Measurements from ENCODE around the gene TRAF3IP3. TPM values are rescaled to one million over a fixed set of nuclear protein-coding genes. Genes with fewer than 3 reads are reported as not detected.
A peak's percentile ranks its signal among the peaks of the same experiment; 100 is the strongest.

TRAF3IP3 gene
- total and polyA plus RNA-seq, 2 donors (not counting 3 experiments of a cell fraction or from before 2014, with no cell fraction given), result not detected

DNA sequence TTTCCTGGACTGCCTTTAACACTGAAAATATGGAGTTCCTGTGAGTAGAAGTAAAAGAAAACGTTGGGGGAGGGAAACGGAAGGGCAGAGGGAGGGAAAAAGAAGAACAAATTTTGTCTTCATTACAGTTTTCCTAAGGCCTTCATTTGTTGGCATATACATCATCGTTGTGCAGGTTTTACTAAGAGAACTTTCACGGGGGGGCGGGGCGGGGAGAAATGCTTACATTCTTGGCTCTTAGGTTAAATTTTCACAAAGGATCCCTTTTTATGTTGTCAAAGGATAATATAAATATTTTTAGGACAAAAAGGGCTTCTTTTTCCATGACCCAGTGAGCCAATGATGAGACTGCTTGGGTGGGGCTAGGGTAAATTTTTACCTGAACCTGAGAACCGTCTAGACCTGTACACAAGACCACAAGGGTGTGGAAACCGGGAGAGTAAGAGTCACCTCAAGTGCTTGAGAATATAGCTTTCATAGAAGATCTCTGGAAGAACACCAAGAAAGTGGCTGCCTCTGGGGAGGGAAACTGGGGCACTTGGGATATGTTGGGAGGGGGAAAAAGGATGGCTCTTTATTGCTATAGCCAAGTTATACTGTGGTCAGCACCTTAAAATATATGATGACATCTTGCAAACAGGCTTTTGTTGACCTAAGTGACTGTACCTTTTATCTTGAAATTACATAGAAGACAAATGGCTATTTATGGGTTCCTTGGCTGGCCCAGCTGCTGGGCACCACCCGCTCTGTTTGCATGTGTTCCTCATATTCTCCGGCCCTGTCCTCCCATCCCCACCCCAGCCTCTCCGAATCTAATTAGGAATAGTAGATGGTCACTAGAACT is 70.0 kb downstream of the TRAF3IP3 start:
- no peak for DNase-seq (ENCODE audit: low read depth, low spot score)
- dilution Hi-C loops (cut with MboI; ENCODE audit: extremely low pct_ligation_motif_present, low sequenced_read_pairs), result loop anchor here (25.0 kb wide), 1 partner anchor 536 kb away; no protein-coding TSS in a partner anchor

More for the DNA sequence above, 70.0 kb downstream of the TRAF3IP3 start:
- BruUV-seq (replicated peaks), result no TSS peak
- intact Hi-C loops (cut with micrococcal nuclease), result no loop called here
- Histone ChIP-seq H3K4me3 (replicated peaks in 1 of 3; ENCODE audit: insufficient read depth in 1 of 3, low read depth in 1 of 3, low read length in 3 of 3) (no peak overlapping the region), H3K9me1 (replicated peaks; ENCODE audit: control insufficient read depth, extremely low read depth, insufficient read depth, low read length) (no peaks in the 10 kb centered on the region), H4K20me1 (replicated peaks; ENCODE audit: control insufficient read depth, extremely low read depth, insufficient read depth, low read length) (no peaks in the 10 kb centered on the region), H3K27ac (ENCODE audit: insufficient read depth, low read depth, low read length) (peak overlapping the region; percentile 19), H3K9ac (replicated peaks; ENCODE audit: extremely low read depth, insufficient read depth, low read length) (no peak overlapping the region), H2AFZ (ENCODE audit: low read depth, low read length) (no peak overlapping the region), H3K79me2 (ENCODE audit: control insufficient read depth, insufficient read depth, low read length) (peaks cover 14% of the 10 kb centered on the region), H3K27me3 (ENCODE audit: control insufficient read depth in 2 of 2, insufficient read depth in 2 of 2, low read length in 2 of 2) (no peaks in the 10 kb centered on the region), H3K9me3 (replicated peaks; ENCODE audit: control insufficient read depth, insufficient read depth, low read length) (no peaks in the 10 kb centered on the region), H3K4me1 (ENCODE audit: control insufficient read depth, extremely low read depth, insufficient read depth, low read length) (peaks cover 51% of the 10 kb centered on the region), H3K36me3 (ENCODE audit: control insufficient read depth in 2 of 2, extremely low read depth in 1 of 2, insufficient read depth in 2 of 2, low read length in 2 of 2) (no peaks in the 10 kb centered on the region), H3K4me2 (ENCODE audit: insufficient read depth, low read length) (no peak overlapping the region)
- POLR2A ChIA-PET, result interaction anchor here (0.6 kb wide), 1 partner anchor 44 kb away, joined by 3 read pairs; no protein-coding TSS in a partner anchor
- no peak for TF ChIP-seq MYC (IDR thresholded peaks at IDR 0.05; ENCODE audit: low read depth, low read length)
- no peak for TF ChIP-seq MAX (IDR thresholded peaks at IDR 0.05; ENCODE audit: insufficient read depth, insufficient read length)
- TF ChIP-seq, protein P1, sequence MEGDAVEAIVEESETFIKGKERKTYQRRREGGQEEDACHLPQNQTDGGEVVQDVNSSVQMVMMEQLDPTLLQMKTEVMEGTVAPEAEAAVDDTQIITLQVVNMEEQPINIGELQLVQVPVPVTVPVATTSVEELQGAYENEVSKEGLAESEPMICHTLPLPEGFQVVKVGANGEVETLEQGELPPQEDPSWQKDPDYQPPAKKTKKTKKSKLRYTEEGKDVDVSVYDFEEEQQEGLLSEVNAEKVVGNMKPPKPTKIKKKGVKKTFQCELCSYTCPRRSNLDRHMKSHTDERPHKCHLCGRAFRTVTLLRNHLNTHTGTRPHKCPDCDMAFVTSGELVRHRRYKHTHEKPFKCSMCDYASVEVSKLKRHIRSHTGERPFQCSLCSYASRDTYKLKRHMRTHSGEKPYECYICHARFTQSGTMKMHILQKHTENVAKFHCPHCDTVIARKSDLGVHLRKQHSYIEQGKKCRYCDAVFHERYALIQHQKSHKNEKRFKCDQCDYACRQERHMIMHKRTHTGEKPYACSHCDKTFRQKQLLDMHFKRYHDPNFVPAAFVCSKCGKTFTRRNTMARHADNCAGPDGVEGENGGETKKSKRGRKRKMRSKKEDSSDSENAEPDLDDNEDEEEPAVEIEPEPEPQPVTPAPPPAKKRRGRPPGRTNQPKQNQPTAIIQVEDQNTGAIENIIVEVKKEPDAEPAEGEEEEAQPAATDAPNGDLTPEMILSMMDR (IDR thresholded peaks at IDR 0.05; ENCODE audit: extremely low read depth in 1 of 2, insufficient read depth in 1 of 2, low read depth in 1 of 2, low read length in 2 of 2), result no peak
- no peak for TF ChIP-seq FOS (IDR thresholded peaks at IDR 0.05; ENCODE audit: borderline replicate concordance, insufficient read depth, low read length)
- no peak for TF ChIP-seq POLR2AphosphoS5 (IDR thresholded peaks at IDR 0.05; ENCODE audit: insufficient read depth, low read depth, low read length)
- TF ChIP-seq GATA2 (IDR thresholded peaks at IDR 0.05; ENCODE audit: insufficient read depth, insufficient read length, low read depth, low read length), result no peak
- TF ChIP-seq JUN (IDR thresholded peaks at IDR 0.05; ENCODE audit: borderline replicate concordance, insufficient read depth, insufficient read length, low read depth), result no peak
- no peak for TF ChIP-seq POLR2A (IDR thresholded peaks at IDR 0.05; ENCODE audit: low read depth, low read length)
- no peak for TF ChIP-seq EZH2 (IDR thresholded peaks at IDR 0.05; ENCODE audit: borderline replicate concordance, low read depth, low read length, severe bottlenecking)
- no peak for FAIRE-seq
- CTCF ChIA-PET, result interaction anchor here (0.9 to 1.1 kb wide), 2 partner anchors 14 to 24 kb away, joined by 4 read pairs; no protein-coding TSS in a partner anchor
